Astrocyte (in vitro differentiated cells and primary cell): Measurements from ENCODE around the gene APBB3. TPM values are rescaled to one million over a fixed set of nuclear protein-coding genes. Genes with fewer than 3 reads are reported as not detected.
"Not testable (repeated sequence)": the region's sequence is repeated elsewhere in the genome, so short reads cannot be mapped to it uniquely, and the experiment has no call there.

Experiments used
- DNase-seq: peaks from one replicate; pipeline ENCODE4 v3.0.0-alpha.2; 2010; ENCODE audit warnings: low read depth
- FAIRE-seq: peaks from 2 replicates; lab custom pipeline; 2011; peaks lifted over from hg19 to GRCh38; lab: Jason Lieb, UNC
- H2AFZ ChIP-seq: 2 replicates; pipeline ENCODE4 v1.6.0; 2012; ENCODE audit warnings: low read depth, low read length, inconsistent platforms
- H3K27ac ChIP-seq: 2 replicates; pipeline ENCODE4 v1.5.1; 2011; ENCODE audit warnings: low read depth, low read length, inconsistent platforms
- H3K27me3 ChIP-seq: 2 replicates; pipeline ENCODE4 v1.6.0; 2011; ENCODE audit warnings: low read length, inconsistent platforms; ENCODE audit not compliant: insufficient read depth
- H3K36me3 ChIP-seq: 2 replicates; pipeline ENCODE4 v1.5.1; 2011; ENCODE audit warnings: low read length, inconsistent platforms; ENCODE audit not compliant: insufficient read depth
- H3K4me1 ChIP-seq: 2 replicates; pipeline ENCODE4 v1.5.1; 2011; ENCODE audit warnings: low read length, inconsistent platforms; ENCODE audit not compliant: insufficient read depth
- H3K4me2 ChIP-seq: 2 replicates; pipeline ENCODE4 v1.6.0; 2012; ENCODE audit warnings: low read length, inconsistent platforms
- H3K4me3 ChIP-seq: 2 replicates; pipeline ENCODE4 v1.5.1; 2011; ENCODE audit warnings: low read depth, mild to moderate bottlenecking, low read length, inconsistent platforms; ENCODE audit not compliant: insufficient read depth
- H3K79me2 ChIP-seq: 2 replicates; pipeline ENCODE4 v1.6.0; 2012; ENCODE audit warnings: mild to moderate bottlenecking, low read length, inconsistent platforms; ENCODE audit not compliant: insufficient read depth
- H3K9ac ChIP-seq: 2 replicates; pipeline ENCODE4 v1.6.0; 2012; ENCODE audit warnings: mild to moderate bottlenecking, low read length, inconsistent platforms
- H3K9me3 ChIP-seq: 2 replicates; pipeline ENCODE4 v1.5.1; 2012; ENCODE audit warnings: low read depth, mild to moderate bottlenecking, low read length, inconsistent platforms; ENCODE audit not compliant: insufficient read depth
- H4K20me1 ChIP-seq: 2 replicates; pipeline ENCODE4 v1.6.0; 2012; ENCODE audit warnings: low read length, inconsistent platforms; ENCODE audit not compliant: insufficient read depth
- H3K27ac Mint-ChIP-seq: one replicate; pipeline ENCODE4 v1.8.0; 2021; ENCODE audit warnings: mild to moderate bottlenecking, mixed read lengths; ENCODE audit not compliant: unreplicated experiment
- H3K27me3 Mint-ChIP-seq: one replicate; pipeline ENCODE4 v1.8.0; 2021; ENCODE audit warnings: low read depth, mixed read lengths; ENCODE audit not compliant: unreplicated experiment
- H3K36me3 Mint-ChIP-seq: one replicate; pipeline ENCODE4 v1.8.0; 2021; ENCODE audit warnings: low read depth, mixed read lengths; ENCODE audit not compliant: unreplicated experiment
- H3K4me1 Mint-ChIP-seq: one replicate; pipeline ENCODE4 v1.8.0; 2021; ENCODE audit warnings: low read depth, mixed read lengths; ENCODE audit not compliant: unreplicated experiment
- H3K4me3 Mint-ChIP-seq: one replicate; pipeline ENCODE4 v1.8.0; 2021; ENCODE audit warnings: mild to moderate bottlenecking, moderate library complexity, mixed read lengths; ENCODE audit not compliant: unreplicated experiment
- H3K9me3 Mint-ChIP-seq: one replicate; pipeline ENCODE4 v1.8.0; 2021; ENCODE audit warnings: mild to moderate bottlenecking, mixed read lengths; ENCODE audit not compliant: unreplicated experiment
- CTCF ChIP-seq: IDR thresholded peaks from 2 replicates; pipeline ENCODE4 v1.5.1; 2011; ENCODE audit warnings: low read depth, mild to moderate bottlenecking, inconsistent platforms, low read length, moderate library complexity; ENCODE audit not compliant: insufficient read depth
- EZH2 ChIP-seq: IDR thresholded peaks from 2 replicates; pipeline ENCODE4 v1.6.1; 2012; ENCODE audit warnings: mild to moderate bottlenecking, low read length, inconsistent platforms; ENCODE audit not compliant: insufficient read depth
- total RNA-seq: library from RNA; stranded (reverse); gene quantifications from 2 replicates; pipeline ENCODE4 v1.2.1, GENCODE V29; 2021

Gene APBB3
- total RNA-seq, 1 donor from 2014 or later: 20.4 TPM

- DNase-seq (no peak), FAIRE-seq (no peak)
- TF ChIP-seq EZH2 (no peak), CTCF (no peak)
- Histone ChIP-seq H3K79me2 (no peaks in the 10 kb centered on the region), H3K27ac (no peak overlapping the region), H2AFZ (no peak overlapping the region), H4K20me1 (no peaks in the 10 kb centered on the region), H3K4me1 (peaks cover 7% of the 10 kb centered on the region), H3K4me2 (no peak overlapping the region), H3K27me3 (peaks cover 5% of the 10 kb centered on the region), H3K9me3 (no peaks in the 10 kb centered on the region), H3K4me3 (no peak overlapping the region), H3K36me3 (no peaks in the 10 kb centered on the region), H3K9ac (no peak overlapping the region)
- Mint-ChIP-seq H3K4me3 (no peak overlapping the region), H3K4me1 (peaks cover 23% of the 10 kb centered on the region), H3K36me3 (no peaks in the 10 kb centered on the region), H3K27ac (no peak overlapping the region), H3K27me3 (peaks cover 5% of the 10 kb centered on the region), H3K9me3 (peaks cover 3% of the 10 kb centered on the region)
Measured at GRCh38 chr5:140587495-140587894, 23.1 kb upstream of the APBB3 start.

- not testable (repeated sequence) for H3K4me3 ChIP-seq, H3K4me2 ChIP-seq, H3K4me3 Mint-ChIP-seq, H3K27ac ChIP-seq, H3K4me1 Mint-ChIP-seq, H3K9ac ChIP-seq, H2AFZ ChIP-seq, H4K20me1 ChIP-seq, DNase-seq, H3K27ac Mint-ChIP-seq, H3K27me3 ChIP-seq, H3K36me3 ChIP-seq, H3K36me3 Mint-ChIP-seq, H3K4me1 ChIP-seq, FAIRE-seq, H3K9me3 ChIP-seq, H3K79me2 ChIP-seq, H3K9me3 Mint-ChIP-seq
- H3K27me3 Mint-ChIP-seq: peaks cover 17% of the 10 kb centered on the region
Measured at GRCh38 chr5:140579188-140579747, 14.9 kb upstream of the APBB3 start.

- DNase-seq (no peak), FAIRE-seq (no peak)
- Histone ChIP-seq H3K4me2 (peak overlapping the region; percentile 53), H3K36me3 (no peaks in the 10 kb centered on the region), H4K20me1 (no peaks in the 10 kb centered on the region), H3K9ac (peak overlapping the region; percentile 28), H3K4me1 (peaks cover 6% of the 10 kb centered on the region), H3K9me3 (no peaks in the 10 kb centered on the region), H2AFZ (peak overlapping the region; percentile 68), H3K4me3 (no peak overlapping the region), H3K79me2 (no peaks in the 10 kb centered on the region), H3K27ac (peak overlapping the region; percentile 45), H3K27me3 (peaks cover 2% of the 10 kb centered on the region)
- TF ChIP-seq CTCF (no peak), EZH2 (no peak)
- Mint-ChIP-seq H3K27ac (peak overlapping the region; percentile 63), H3K4me3 (no peak overlapping the region), H3K4me1 (peaks cover 6% of the 10 kb centered on the region), H3K9me3 (no peaks in the 10 kb centered on the region), H3K27me3 (peaks cover 9% of the 10 kb centered on the region), H3K36me3 (no peaks in the 10 kb centered on the region)
Measured at GRCh38 chr5:140576776-140577201, 12.4 kb upstream of the APBB3 start.
